Aorta (tissue), 5 donors: ENCODE measurements around the gene ARPP21. TPM values are rescaled to one million over a fixed set of nuclear protein-coding genes. Genes with fewer than 3 reads are reported as not detected.

Experiments
- ATAC-seq: fragments of 200-7000 bp; cut with Tn5 transposase; one replicate; pipeline ENCODE4 v1.9.1; 2022; ENCODE audit warnings: moderate library complexity; ENCODE audit not compliant: low FRiP score
- DNase-seq, 2 donors: peaks; one replicate each; pipeline ENCODE4 v3.0.0-alpha.2; 2020
- H3K27ac ChIP-seq, 2 donors: one replicate each; pipeline ENCODE4 v1.5.1; 2013; ENCODE audit warnings: low read length in 2 of 2, mild to moderate bottlenecking in 2 of 2, moderate library complexity in 2 of 2, control low read depth in 1 of 2, inconsistent platforms in 1 of 2, low read depth in 1 of 2
- H3K27me3 ChIP-seq, 2 donors: one replicate each; pipeline ENCODE4 v1.6.1; 2013; ENCODE audit warnings: control low read depth in 1 of 2, low read length in 1 of 2, mild to moderate bottlenecking in 1 of 2, moderate library complexity in 1 of 2; ENCODE audit not compliant: insufficient read depth in 2 of 2, control insufficient read depth in 1 of 2
- H3K36me3 ChIP-seq, 2 donors: one replicate each; pipeline ENCODE4 v1.6.1; 2013; ENCODE audit warnings: control low read depth in 1 of 2, low read length in 1 of 2, mild to moderate bottlenecking in 1 of 2; ENCODE audit not compliant: insufficient read depth in 2 of 2, control insufficient read depth in 1 of 2
- H3K4me1 ChIP-seq, 2 donors: one replicate each; pipeline ENCODE4 v1.6.1; 2013; ENCODE audit warnings: low read length in 2 of 2, control low read depth in 1 of 2, mild to moderate bottlenecking in 1 of 2, moderate library complexity in 1 of 2; ENCODE audit not compliant: insufficient read depth in 2 of 2, control insufficient read depth in 1 of 2
- H3K4me3 ChIP-seq, 2 donors: one replicate each; pipeline ENCODE4 v1.5.1; 2013; ENCODE audit warnings: low read length in 2 of 2, control low read depth in 1 of 2, mild to moderate bottlenecking in 1 of 2
- H3K9me3 ChIP-seq: one replicate; pipeline ENCODE4 v1.6.1; 2013; ENCODE audit warnings: mild to moderate bottlenecking, low read length; ENCODE audit not compliant: control insufficient read depth
- WGBS, 2 donors: extraction: QIAGEN DNeasy Blood & Tissue Kit; methylation state at CpG; one replicate each; pipeline ENCODE4 v1.1.7; 2013; 5-methylcytosine and 5-hydroxymethylcytosine counted together
- intact Hi-C, 2 donors: fragments of 100-400 bp; cut with DNase I; formaldehyde crosslinking; loops; one replicate each; pipeline versions ENCODE4 v1.14.2 to v1.15.0; 2022
- microRNA-seq, 2 donors: library from miRNA; unstranded; fragments of <30 nt; microRNA quantifications; one replicate each; pipeline ENCODE4 v1.2.0, GENCODE V29; 2020
- polyA plus RNA-seq, 2 donors: library from polyadenylated mRNA; stranded (reverse); fragments of 200-250 nt; gene quantifications; one replicate each; pipeline ENCODE4 v1.2.3, GENCODE V29; 2013
- total RNA-seq, 2 donors: library from RNA; stranded (reverse); fragmentation: NEBNext Ultra II Directional; extraction: Animal tissue kit (Norgen Biotek cat#: 25700); gene quantifications; one replicate each; pipeline ENCODE4 v1.2.1, GENCODE V29; 2021
- donor health status: healthy with polysubstance abuse.
- donor health status: Bipolar disorder and iron deficiency.
- donor health status: DM: no; HTN: no; CAD: no.
- donor health status: DM: no; HTN: no; CAD: no.
- donor health status: DM: yes; HTN: yes; CAD: no.

The ARPP21 gene
- total and polyA plus RNA-seq, 4 donors, result 1.8 to 9.5 (median 4.9) TPM

DNA sequence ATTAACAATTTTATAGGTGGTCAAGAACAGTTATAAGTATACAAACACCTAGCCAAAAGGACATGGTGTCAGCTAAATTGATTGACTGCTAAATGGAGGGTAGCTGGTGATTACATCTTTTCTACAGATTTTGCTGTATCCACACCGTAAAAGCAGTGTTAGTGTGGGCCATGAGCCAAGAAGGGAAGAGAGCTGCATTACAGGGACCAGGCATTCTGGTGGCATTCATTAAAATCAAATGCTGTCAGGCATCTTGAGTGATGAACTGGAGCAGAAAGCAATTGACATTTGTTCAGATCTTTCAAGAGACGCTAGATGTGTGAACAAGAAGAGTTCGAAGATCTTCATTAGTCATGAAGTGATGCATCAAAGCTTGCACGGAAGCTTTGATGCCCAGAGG is 177.9 kb downstream of the ARPP21 start:
- Histone ChIP-seq H3K27me3 (no peaks in the 10 kb centered on the region), H3K27ac (no peak overlapping the region), H3K9me3 (peaks cover 1% of the 10 kb centered on the region), H3K36me3 (no peaks in the 10 kb centered on the region), H3K4me3 (no peak overlapping the region), H3K4me1 (no peaks in the 10 kb centered on the region)
- intact Hi-C loops, result no loop called here
- no peak for DNase-seq
- no peak for ATAC-seq
- WGBS, 2 donors, result 41 to 51% methylated on average over 4 of the region's 4 CpGs

DNA sequence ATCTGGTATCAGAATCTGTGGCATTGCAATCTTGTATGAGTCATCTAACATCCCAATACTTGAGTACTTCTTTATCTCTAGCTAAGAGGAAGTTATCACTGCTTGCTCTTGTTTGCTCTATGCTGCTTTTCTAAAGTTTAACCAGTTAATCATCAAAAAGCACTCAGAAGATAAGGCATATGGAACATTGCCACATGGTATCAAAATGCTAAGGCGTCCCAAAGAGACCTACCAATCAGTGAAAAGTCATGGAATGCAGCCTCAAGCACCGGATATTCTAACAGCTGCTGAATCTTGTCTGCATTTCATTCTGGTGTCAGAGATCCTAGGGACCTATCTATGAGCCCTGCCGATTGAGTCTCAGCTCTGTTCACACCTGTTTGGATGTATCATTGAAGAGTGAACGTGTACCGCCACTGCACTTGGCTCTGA is 192.8 kb downstream of the ARPP21 start:
- ATAC-seq (no peak), DNase-seq (no peak)
- no peaks in the 10 kb centered on the region for H3K27me3 ChIP-seq
- WGBS, 2 donors, result 69 to 76% methylated on average over 5 of the region's 5 CpGs
- intact Hi-C loops, result no loop called here
- no peaks in the 10 kb centered on the region for H3K4me1 ChIP-seq
- H3K4me3 ChIP-seq, result no peak overlapping the region
- no peaks in the 10 kb centered on the region for H3K9me3 ChIP-seq
- no peaks in the 10 kb centered on the region for H3K36me3 ChIP-seq
- H3K27ac ChIP-seq, result no peak overlapping the region

Small RNAs within 50 kb of the gene (microRNA-seq; reads per million reads assigned to microRNA genes)
- gene MIR128-2, result 7.0 to 12.5 reads per million in 2 donors
